ENCODE results near the gene PIGW.

DNA sequence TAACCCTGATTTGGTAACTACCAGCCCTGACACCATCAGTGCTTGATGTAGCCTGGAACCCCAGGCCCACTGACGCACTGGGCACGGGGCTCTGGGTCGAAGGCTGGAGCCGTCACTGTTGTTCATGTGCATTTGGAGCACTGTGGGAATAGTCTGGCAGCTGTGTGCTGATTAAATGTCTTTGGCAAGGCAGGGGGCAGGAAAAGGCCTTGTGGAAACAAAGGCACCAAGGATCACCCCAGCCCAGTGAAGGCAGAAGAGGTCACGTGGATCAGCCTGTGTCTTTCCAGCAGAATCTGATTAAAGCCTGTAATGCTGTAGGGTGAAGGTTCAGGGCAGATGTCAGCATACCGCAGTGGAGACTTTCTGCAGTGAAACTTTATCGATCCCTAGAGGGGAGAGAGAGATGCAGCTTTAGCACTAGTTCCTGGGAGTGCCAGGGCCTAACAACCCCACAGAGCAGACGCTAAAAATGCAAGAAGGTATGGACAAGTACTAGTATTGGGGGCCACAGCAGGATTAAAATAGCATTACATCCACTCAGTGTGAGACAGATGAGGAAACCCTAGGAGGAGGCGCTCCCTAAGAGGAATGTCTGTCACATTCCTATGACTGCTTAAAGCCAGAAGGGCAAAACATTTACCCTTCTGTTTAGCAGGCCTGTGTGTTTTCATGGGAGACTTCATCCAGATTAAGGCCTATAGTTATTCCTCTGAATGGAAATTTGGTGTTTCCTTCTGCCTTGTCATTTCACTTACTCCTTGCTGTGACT is 38.6 kb upstream of the PIGW start:
- no peak for TF ChIP-seq POLR2A (IDR thresholded peaks at IDR 0.05)
- TF ChIP-seq CTCF (IDR thresholded peaks at IDR 0.05): no peak
- TF ChIP-seq POLR2AphosphoS5 (IDR thresholded peaks at IDR 0.05; ENCODE audit: insufficient read depth in 1 of 2, low read depth in 1 of 2): no peak
